ENCODE measurements around the gene RBFOX1.

DNA sequence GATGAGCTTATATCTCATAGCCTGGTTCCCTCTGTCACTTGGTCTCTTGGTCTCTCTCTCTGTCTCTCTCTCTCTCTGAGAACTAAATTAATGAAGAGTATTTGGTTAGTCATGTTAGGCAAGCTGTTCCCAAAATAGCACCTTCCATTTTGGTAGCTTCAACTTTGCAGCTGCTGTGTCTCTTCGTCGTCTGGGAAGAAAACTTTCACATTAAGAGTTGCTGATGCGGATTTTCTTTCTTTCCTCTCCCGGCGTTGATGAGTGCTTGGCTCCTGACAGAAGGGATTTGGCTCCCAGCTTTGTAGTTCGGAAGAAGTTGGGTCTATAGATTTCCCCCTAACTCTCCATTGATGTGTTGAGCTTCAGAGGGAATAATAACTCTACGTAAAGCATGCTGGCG is at the start of gene RBFOX1:
- no peak for TF ChIP-seq POLR2A (IDR thresholded peaks at IDR 0.05)
- TF ChIP-seq, protein P1, sequence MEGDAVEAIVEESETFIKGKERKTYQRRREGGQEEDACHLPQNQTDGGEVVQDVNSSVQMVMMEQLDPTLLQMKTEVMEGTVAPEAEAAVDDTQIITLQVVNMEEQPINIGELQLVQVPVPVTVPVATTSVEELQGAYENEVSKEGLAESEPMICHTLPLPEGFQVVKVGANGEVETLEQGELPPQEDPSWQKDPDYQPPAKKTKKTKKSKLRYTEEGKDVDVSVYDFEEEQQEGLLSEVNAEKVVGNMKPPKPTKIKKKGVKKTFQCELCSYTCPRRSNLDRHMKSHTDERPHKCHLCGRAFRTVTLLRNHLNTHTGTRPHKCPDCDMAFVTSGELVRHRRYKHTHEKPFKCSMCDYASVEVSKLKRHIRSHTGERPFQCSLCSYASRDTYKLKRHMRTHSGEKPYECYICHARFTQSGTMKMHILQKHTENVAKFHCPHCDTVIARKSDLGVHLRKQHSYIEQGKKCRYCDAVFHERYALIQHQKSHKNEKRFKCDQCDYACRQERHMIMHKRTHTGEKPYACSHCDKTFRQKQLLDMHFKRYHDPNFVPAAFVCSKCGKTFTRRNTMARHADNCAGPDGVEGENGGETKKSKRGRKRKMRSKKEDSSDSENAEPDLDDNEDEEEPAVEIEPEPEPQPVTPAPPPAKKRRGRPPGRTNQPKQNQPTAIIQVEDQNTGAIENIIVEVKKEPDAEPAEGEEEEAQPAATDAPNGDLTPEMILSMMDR (IDR thresholded peaks at IDR 0.05): no peak

All from ovary (tissue), 3 donors.